WTC11 (cell line): ENCODE data around the gene ALPI. TPM values are rescaled to one million over a fixed set of nuclear protein-coding genes. Genes with fewer than 3 reads are reported as not detected.
"Not testable (repeated sequence)": the region's sequence is repeated elsewhere in the genome, so short reads cannot be mapped to it uniquely, and the experiment has no call there.

Source experiments
- ATAC-seq: fragments of 200-7000 bp; cut with Tn5 transposase; 2 replicates; pipeline ENCODE4 v1.10.0; 2021; ENCODE audit warnings: mild to moderate bottlenecking, moderate library complexity
- CTCF ChIA-PET: fragments of 300-600 bp; sonication (Branson Sonifier 250); formaldehyde crosslinking; loops from one replicate; lab custom pipeline; 2021; ENCODE audit warnings: antibody characterized with exemption; lab: Charles Lee
- POLR2A ChIA-PET: fragments of 350-600 bp; sonication (Branson Sonifier 250); formaldehyde crosslinking; loops from one replicate; lab custom pipeline; 2021; ENCODE audit warnings: antibody characterized with exemption; lab: Charles Lee
- DNase-seq: peaks from one replicate; pipeline ENCODE4 v3.0.0; 2021; ENCODE audit warnings: low spot score
- H3K27ac Mint-ChIP-seq: 2 replicates; pipeline ENCODE4 v1.8.0; 2021; ENCODE audit warnings: mixed read lengths
- H3K27me3 Mint-ChIP-seq: 2 replicates; pipeline ENCODE4 v1.8.0; 2021; ENCODE audit warnings: low read depth, mild to moderate bottlenecking, moderate library complexity, mixed read lengths
- H3K36me3 Mint-ChIP-seq: 2 replicates; pipeline ENCODE4 v1.8.0; 2021; ENCODE audit warnings: mixed read lengths
- H3K4me1 Mint-ChIP-seq: 2 replicates; pipeline ENCODE4 v1.8.0; 2022; ENCODE audit warnings: mixed read lengths
- H3K4me3 Mint-ChIP-seq: 2 replicates; pipeline ENCODE4 v1.8.0; 2021; ENCODE audit warnings: mild to moderate bottlenecking, moderate library complexity, mixed read lengths
- H3K9me3 Mint-ChIP-seq: 2 replicates; pipeline ENCODE4 v1.8.0; 2021; ENCODE audit warnings: mixed read lengths
- ATF1 ChIP-seq: sonication (generic); formaldehyde crosslinking; IDR thresholded peaks from 2 replicates; pipeline ENCODE4 v1.8.1; 2023; ENCODE audit warnings: mild to moderate bottlenecking, moderate library complexity, missing genetic modification reagents
- ETV6 ChIP-seq: sonication (generic); formaldehyde crosslinking; IDR thresholded peaks from 2 replicates; pipeline ENCODE4 v1.8.1; 2022; ENCODE audit warnings: mild to moderate bottlenecking, missing genetic modification reagents
- FOXK1 ChIP-seq: sonication (generic); formaldehyde crosslinking; IDR thresholded peaks from 2 replicates; pipeline ENCODE4 v1.8.0; 2022; ENCODE audit warnings: mild to moderate bottlenecking, moderate library complexity, missing genetic modification reagents
- GABPB1 ChIP-seq: sonication (generic); formaldehyde crosslinking; IDR thresholded peaks from 2 replicates; pipeline ENCODE4 v1.8.1; 2023; ENCODE audit warnings: mild to moderate bottlenecking, missing genetic modification reagents
- IRF2 ChIP-seq: sonication (generic); formaldehyde crosslinking; IDR thresholded peaks from 2 replicates; pipeline ENCODE4 v1.8.0; 2022; ENCODE audit warnings: low read depth, missing genetic modification reagents, borderline replicate concordance
- KAT7 ChIP-seq: sonication (generic); formaldehyde crosslinking; IDR thresholded peaks from 2 replicates; pipeline ENCODE4 v1.8.1; 2023; ENCODE audit warnings: missing genetic modification reagents, mild to moderate bottlenecking, borderline replicate concordance
- SMAD3 ChIP-seq: sonication (generic); formaldehyde crosslinking; IDR thresholded peaks from 2 replicates; pipeline ENCODE4 v1.8.0; 2022; ENCODE audit warnings: missing genetic modification reagents, mild to moderate bottlenecking, borderline replicate concordance
- SOX15 ChIP-seq: fragments of 250-450 bp; sonication (Bioruptor Pico); IDR thresholded peaks from 2 replicates; pipeline ENCODE4 v1.9.0; 2021; ENCODE audit warnings: mild to moderate bottlenecking
- total RNA-seq: library from RNA; stranded (reverse); gene quantifications from 3 replicates; pipeline ENCODE4 v1.2.3, GENCODE V29; 2021
- TF ChIP-seq, protein P1 (sequence below): sonication (generic); formaldehyde crosslinking; IDR thresholded peaks from 2 replicates; pipeline ENCODE4 v1.8.1; 2023; ENCODE audit warnings: mild to moderate bottlenecking, moderate library complexity, missing genetic modification reagents
- TF ChIP-seq, protein P2 (sequence below): sonication (generic); formaldehyde crosslinking; IDR thresholded peaks from 2 replicates; pipeline ENCODE4 v1.8.1; 2023; ENCODE audit warnings: mild to moderate bottlenecking, missing genetic modification reagents, moderate library complexity
- TF ChIP-seq, protein P3 (sequence below): sonication (generic); formaldehyde crosslinking; IDR thresholded peaks from 2 replicates; pipeline ENCODE4 v1.8.0; 2022; ENCODE audit warnings: mild to moderate bottlenecking, missing genetic modification reagents
- TF ChIP-seq, protein P4 (sequence below): sonication (generic); formaldehyde crosslinking; IDR thresholded peaks from 2 replicates; pipeline ENCODE4 v1.8.0; 2022; ENCODE audit warnings: mild to moderate bottlenecking, missing genetic modification reagents
- TF ChIP-seq, protein P5 (sequence below): fragments of 200-600 bp; IDR thresholded peaks from 2 replicates; pipeline ENCODE4 v1.8.0; 2022; ENCODE audit warnings: antibody characterized with exemption
- TF ChIP-seq, protein P6 (sequence below): sonication (generic); formaldehyde crosslinking; IDR thresholded peaks from 2 replicates; pipeline ENCODE4 v1.8.1; 2023; ENCODE audit warnings: mild to moderate bottlenecking, missing genetic modification reagents, moderate library complexity
- TF ChIP-seq, protein P7 (sequence below): sonication (generic); formaldehyde crosslinking; IDR thresholded peaks from 2 replicates; pipeline ENCODE4 v1.8.1; 2022; ENCODE audit warnings: mild to moderate bottlenecking, missing genetic modification reagents, moderate library complexity, borderline replicate concordance

ALPI gene
- total RNA-seq, 1 experiment from 2014 or later = not detected

DNA sequence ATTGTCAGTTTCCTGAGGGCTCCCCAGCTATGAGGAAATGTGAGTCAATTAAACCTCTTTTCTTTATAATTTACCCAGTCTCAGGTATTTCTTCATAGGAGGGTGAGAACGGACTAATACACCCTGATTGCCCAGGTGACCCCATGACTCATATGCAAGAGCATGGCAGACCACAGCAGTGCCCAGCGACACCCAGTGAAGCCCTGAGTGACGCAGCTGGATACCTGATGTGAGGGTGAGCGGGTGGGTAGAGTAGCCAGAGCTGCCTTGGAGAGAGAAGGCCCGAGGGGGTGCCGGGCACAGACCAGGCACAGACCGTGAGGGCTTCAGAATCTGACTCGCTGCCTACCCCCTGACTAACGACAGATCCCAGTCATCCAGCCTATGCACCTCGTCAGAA, 33.9 kb upstream of the ALPI start:
- ChIA-PET CTCF (interaction anchor here (1.6 kb wide), 2 partner anchors 54 to 68 kb away, joined by 4 to 6 read pairs; no protein-coding TSS in a partner anchor), POLR2A (no interaction called here)
- Mint-ChIP-seq H3K27me3 (peaks cover 69% of the 10 kb centered on the region), H3K27ac (no peak overlapping the region), H3K9me3 (peaks cover 5% of the 10 kb centered on the region)
- ATAC-seq = no peak
- TF ChIP-seq, protein P1, sequence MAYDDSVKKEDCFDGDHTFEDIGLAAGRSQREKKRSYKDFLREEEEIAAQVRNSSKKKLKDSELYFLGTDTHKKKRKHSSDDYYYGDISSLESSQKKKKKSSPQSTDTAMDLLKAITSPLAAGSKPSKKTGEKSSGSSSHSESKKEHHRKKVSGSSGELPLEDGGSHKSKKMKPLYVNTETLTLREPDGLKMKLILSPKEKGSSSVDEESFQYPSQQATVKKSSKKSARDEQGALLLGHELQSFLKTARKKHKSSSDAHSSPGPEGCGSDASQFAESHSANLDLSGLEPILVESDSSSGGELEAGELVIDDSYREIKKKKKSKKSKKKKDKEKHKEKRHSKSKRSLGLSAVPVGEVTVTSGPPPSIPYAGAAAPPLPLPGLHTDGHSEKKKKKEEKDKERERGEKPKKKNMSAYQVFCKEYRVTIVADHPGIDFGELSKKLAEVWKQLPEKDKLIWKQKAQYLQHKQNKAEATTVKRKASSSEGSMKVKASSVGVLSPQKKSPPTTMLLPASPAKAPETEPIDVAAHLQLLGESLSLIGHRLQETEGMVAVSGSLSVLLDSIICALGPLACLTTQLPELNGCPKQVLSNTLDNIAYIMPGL (CRISPR knock-in tag) = no peak
- TF ChIP-seq SOX15 (no peak), KAT7 (CRISPR knock-in tag) (no peak), SMAD3 (no peak)
- TF ChIP-seq, all 79 proteins: peak for 0
- H3K4me1 Mint-ChIP-seq = peaks cover 52% of the 10 kb centered on the region
- DNase-seq = no peak
- H3K4me3 Mint-ChIP-seq = peak overlapping the region; percentile 61
- H3K36me3 Mint-ChIP-seq = peaks cover 14% of the 10 kb centered on the region

DNA sequence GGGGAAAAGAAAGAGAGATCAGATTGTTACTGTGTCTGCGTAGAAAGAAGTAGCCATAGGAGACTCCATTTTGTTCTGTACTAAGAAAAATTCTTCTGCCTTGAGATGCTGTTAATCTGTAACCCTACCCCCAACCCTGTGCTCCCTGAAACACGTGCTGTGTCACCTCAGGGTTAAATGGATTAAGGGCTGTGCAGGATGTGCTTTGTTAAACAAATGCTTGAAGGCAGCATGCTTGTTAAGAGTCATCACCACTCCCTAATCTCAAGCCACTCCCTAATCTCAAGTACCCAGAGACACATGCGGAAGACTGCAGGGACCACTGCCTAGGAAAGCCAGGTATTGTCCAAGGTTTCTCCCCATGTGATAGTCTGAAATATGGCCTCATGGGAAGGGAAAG, 33.0 kb upstream of the ALPI start:
- ATAC-seq, CTCF ChIA-PET, H3K9me3 Mint-ChIP-seq, POLR2A ChIA-PET, DNase-seq: not testable (repeated sequence)
- Mint-ChIP-seq H3K27me3 (peaks cover 60% of the 10 kb centered on the region), H3K4me1 (peaks cover 52% of the 10 kb centered on the region), H3K27ac (peak overlapping the region; percentile 77), H3K4me3 (peak overlapping the region; percentile 46), H3K36me3 (peaks cover 13% of the 10 kb centered on the region)
- TF ChIP-seq, protein P2, sequence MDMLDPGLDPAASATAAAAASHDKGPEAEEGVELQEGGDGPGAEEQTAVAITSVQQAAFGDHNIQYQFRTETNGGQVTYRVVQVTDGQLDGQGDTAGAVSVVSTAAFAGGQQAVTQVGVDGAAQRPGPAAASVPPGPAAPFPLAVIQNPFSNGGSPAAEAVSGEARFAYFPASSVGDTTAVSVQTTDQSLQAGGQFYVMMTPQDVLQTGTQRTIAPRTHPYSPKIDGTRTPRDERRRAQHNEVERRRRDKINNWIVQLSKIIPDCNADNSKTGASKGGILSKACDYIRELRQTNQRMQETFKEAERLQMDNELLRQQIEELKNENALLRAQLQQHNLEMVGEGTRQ (CRISPR knock-in tag) = 0 out of 2 replicates have a peak, but pooled peaks have one; percentile 15
- TF ChIP-seq, protein P3, sequence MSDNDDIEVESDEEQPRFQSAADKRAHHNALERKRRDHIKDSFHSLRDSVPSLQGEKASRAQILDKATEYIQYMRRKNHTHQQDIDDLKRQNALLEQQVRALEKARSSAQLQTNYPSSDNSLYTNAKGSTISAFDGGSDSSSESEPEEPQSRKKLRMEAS (CRISPR knock-in tag) = peak; percentile 65; the same call in 1 of the 2 replicates

DNA sequence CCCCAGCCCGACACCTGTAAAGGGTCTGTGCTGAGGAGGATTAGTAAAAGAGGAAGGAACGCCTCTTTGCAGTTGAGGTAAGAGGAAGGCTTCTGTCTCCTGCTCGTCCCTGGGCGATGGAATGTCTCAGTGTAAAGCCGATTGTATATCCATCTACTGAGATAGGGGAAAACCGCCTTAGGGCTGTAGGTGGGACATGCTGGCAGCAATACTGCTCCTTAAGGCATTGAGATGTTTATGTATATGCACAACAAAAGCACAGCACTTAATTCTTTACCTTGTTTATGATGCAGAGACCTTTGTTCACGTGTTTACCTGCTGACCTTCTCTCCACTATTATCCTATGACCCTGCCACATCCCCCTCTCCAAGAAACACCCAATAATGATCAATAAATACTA, 32.5 kb upstream of the ALPI start:
- H3K36me3 Mint-ChIP-seq, ATAC-seq, H3K9me3 Mint-ChIP-seq, POLR2A ChIA-PET, CTCF ChIA-PET: not testable (repeated sequence)
- TF ChIP-seq, protein P4, sequence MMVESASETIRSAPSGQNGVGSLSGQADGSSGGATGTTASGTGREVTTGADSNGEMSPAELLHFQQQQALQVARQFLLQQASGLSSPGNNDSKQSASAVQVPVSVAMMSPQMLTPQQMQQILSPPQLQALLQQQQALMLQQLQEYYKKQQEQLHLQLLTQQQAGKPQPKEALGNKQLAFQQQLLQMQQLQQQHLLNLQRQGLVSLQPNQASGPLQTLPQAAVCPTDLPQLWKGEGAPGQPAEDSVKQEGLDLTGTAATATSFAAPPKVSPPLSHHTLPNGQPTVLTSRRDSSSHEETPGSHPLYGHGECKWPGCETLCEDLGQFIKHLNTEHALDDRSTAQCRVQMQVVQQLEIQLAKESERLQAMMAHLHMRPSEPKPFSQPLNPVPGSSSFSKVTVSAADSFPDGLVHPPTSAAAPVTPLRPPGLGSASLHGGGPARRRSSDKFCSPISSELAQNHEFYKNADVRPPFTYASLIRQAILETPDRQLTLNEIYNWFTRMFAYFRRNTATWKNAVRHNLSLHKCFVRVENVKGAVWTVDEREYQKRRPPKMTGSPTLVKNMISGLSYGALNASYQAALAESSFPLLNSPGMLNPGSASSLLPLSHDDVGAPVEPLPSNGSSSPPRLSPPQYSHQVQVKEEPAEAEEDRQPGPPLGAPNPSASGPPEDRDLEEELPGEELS (CRISPR knock-in tag) = peak; percentile 61; the same call in 1 of the 2 replicates
- TF ChIP-seq FOXK1 = peak; percentile 31; the same call in 1 of the 2 replicates
- TF ChIP-seq, protein P2 (CRISPR knock-in tag) = peak; percentile 35; the same call in 1 of the 2 replicates
- H3K4me3 Mint-ChIP-seq = peak overlapping the region; percentile 46
- peaks cover 56% of the 10 kb centered on the region for H3K27me3 Mint-ChIP-seq
- peak; percentile 52 for DNase-seq
- peaks cover 48% of the 10 kb centered on the region for H3K4me1 Mint-ChIP-seq
- peak overlapping the region; percentile 77 for H3K27ac Mint-ChIP-seq

DNA sequence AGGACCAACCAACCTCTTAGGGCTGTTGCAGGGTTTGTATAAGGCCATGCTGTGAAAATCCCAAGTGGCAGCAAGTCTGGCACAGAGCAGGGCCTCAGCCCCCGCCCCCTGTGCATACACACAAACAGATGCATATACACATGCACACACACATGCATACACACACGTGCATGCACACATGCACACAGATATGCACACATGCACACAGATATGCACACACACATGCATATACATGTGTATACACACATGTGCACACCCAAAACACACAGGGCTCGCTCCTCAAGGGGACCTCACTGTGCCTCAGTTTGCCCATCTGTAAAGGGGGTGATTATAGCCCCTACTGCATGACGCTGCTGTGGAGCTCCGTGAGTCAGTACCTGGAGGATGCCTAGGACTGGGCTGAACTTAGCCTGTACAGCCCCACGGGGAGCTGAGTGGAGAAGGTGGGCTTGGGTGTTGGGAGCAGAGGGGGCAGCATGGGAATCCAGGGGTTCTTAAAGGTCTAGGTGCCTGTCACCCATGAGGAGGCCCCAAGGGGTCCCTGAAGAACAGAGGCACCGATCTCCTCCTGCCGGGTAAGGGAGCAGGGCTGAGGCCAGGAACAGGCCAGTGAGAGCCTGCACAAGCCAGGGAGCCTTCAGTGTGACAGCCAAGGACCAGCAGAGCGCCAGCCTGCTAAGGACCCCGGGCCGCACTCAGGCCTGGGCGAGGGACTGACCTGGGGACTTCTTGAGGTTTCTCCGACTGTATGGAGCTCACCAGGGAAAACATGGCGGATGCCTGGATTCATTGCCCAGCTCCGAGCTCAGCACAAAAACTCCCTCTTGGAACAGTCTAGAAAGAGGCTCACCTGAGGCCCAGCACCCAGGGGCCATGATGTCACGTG, 24.0 kb upstream of the ALPI start:
- DNase-seq = no peak
- Mint-ChIP-seq H3K4me1 (peaks cover 8% of the 10 kb centered on the region), H3K27me3 (no peaks in the 10 kb centered on the region), H3K4me3 (no peak overlapping the region), H3K36me3 (no peaks in the 10 kb centered on the region), H3K9me3 (no peaks in the 10 kb centered on the region), H3K27ac (no peak overlapping the region)
- ChIA-PET POLR2A (no interaction called here), CTCF (interaction anchor here (1.0 to 1.2 kb wide), 3 partner anchors 46 to 96 kb away, joined by 3 to 6 read pairs (median 4); no protein-coding TSS in a partner anchor)
- ATAC-seq = no peak
- TF ChIP-seq, protein P5, sequence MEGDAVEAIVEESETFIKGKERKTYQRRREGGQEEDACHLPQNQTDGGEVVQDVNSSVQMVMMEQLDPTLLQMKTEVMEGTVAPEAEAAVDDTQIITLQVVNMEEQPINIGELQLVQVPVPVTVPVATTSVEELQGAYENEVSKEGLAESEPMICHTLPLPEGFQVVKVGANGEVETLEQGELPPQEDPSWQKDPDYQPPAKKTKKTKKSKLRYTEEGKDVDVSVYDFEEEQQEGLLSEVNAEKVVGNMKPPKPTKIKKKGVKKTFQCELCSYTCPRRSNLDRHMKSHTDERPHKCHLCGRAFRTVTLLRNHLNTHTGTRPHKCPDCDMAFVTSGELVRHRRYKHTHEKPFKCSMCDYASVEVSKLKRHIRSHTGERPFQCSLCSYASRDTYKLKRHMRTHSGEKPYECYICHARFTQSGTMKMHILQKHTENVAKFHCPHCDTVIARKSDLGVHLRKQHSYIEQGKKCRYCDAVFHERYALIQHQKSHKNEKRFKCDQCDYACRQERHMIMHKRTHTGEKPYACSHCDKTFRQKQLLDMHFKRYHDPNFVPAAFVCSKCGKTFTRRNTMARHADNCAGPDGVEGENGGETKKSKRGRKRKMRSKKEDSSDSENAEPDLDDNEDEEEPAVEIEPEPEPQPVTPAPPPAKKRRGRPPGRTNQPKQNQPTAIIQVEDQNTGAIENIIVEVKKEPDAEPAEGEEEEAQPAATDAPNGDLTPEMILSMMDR = no peak
- TF ChIP-seq, protein P6, sequence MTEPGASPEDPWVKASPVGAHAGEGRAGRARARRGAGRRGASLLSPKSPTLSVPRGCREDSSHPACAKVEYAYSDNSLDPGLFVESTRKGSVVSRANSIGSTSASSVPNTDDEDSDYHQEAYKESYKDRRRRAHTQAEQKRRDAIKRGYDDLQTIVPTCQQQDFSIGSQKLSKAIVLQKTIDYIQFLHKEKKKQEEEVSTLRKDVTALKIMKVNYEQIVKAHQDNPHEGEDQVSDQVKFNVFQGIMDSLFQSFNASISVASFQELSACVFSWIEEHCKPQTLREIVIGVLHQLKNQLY (CRISPR knock-in tag) = no peak
- TF ChIP-seq ATF1 (CRISPR knock-in tag) = no peak
- TF ChIP-seq GABPB1 (CRISPR knock-in tag) = no peak
- TF ChIP-seq, protein P7, sequence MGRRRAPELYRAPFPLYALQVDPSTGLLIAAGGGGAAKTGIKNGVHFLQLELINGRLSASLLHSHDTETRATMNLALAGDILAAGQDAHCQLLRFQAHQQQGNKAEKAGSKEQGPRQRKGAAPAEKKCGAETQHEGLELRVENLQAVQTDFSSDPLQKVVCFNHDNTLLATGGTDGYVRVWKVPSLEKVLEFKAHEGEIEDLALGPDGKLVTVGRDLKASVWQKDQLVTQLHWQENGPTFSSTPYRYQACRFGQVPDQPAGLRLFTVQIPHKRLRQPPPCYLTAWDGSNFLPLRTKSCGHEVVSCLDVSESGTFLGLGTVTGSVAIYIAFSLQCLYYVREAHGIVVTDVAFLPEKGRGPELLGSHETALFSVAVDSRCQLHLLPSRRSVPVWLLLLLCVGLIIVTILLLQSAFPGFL = no peak
- no peak for TF ChIP-seq ETV6 (CRISPR knock-in tag)
- TF ChIP-seq IRF2 (CRISPR knock-in tag) = no peak
